Activated CD8-positive, alpha-beta T cell treated with anti-CD3 and anti-CD28 coated beads for 36 hours (primary cell): ENCODE data around the gene HVCN1. TPM values are rescaled to one million over a fixed set of nuclear protein-coding genes. Genes with fewer than 3 reads are reported as not detected.
"Not testable (repeated sequence)": the region's sequence is repeated elsewhere in the genome, so short reads cannot be mapped to it uniquely, and the experiment has no call there.

ENCODE experiments used
- ATAC-seq: fragments of 200-7000 bp; cut with Tn5 transposase; one replicate; pipeline ENCODE4 v1.10.0; 2021; ENCODE audit warnings: mild to moderate bottlenecking, moderate library complexity
- CTCF ChIA-PET: fragments of 350-600 bp; sonication (Branson Sonifier 250); formaldehyde crosslinking; loops from one replicate; lab custom pipeline; 2021; ENCODE audit warnings: antibody characterized with exemption; lab: Charles Lee
- POLR2A ChIA-PET: fragments of 350-600 bp; sonication (Branson Sonifier 250); formaldehyde crosslinking; loops from one replicate; lab custom pipeline; 2021; ENCODE audit warnings: antibody characterized with exemption; lab: Charles Lee
- DNase-seq: peaks from one replicate; pipeline ENCODE4 v3.0.0-alpha.2; 2020
- H3K27ac Mint-ChIP-seq: one replicate; pipeline ENCODE4 v1.8.0; 2021; ENCODE audit warnings: mild to moderate bottlenecking, mixed read lengths
- H3K27me3 Mint-ChIP-seq: one replicate; pipeline ENCODE4 v1.8.0; 2021; ENCODE audit warnings: mixed read lengths
- H3K36me3 Mint-ChIP-seq: one replicate; pipeline ENCODE4 v1.8.0; 2021; ENCODE audit warnings: low read depth, mixed read lengths
- H3K4me1 Mint-ChIP-seq: one replicate; pipeline ENCODE4 v1.8.0; 2021; ENCODE audit warnings: low read depth, mixed read lengths
- H3K4me3 Mint-ChIP-seq: one replicate; pipeline ENCODE4 v1.8.0; 2021; ENCODE audit warnings: mild to moderate bottlenecking, moderate library complexity, mixed read lengths
- H3K9me3 Mint-ChIP-seq: one replicate; pipeline ENCODE4 v1.8.0; 2021; ENCODE audit warnings: mixed read lengths
- intact Hi-C: fragments of 100-400 bp; cut with micrococcal nuclease; formaldehyde crosslinking; loops from one replicate; pipeline ENCODE4 v1.10.0; 2022
- total RNA-seq, 2 experiments: library from RNA; stranded (reverse); gene quantifications; one replicate each; pipeline ENCODE4 v1.2.3, GENCODE V29; 2021
- TF ChIP-seq, protein P1 (sequence below): fragments of 200-600 bp; IDR thresholded peaks from one replicate; pipeline ENCODE4 v1.8.0; 2022; ENCODE audit warnings: antibody characterized with exemption, mild to moderate bottlenecking

Gene HVCN1
- total RNA-seq, 2 experiments from 2014 or later, result 23.0 to 24.2 TPM

DNA sequence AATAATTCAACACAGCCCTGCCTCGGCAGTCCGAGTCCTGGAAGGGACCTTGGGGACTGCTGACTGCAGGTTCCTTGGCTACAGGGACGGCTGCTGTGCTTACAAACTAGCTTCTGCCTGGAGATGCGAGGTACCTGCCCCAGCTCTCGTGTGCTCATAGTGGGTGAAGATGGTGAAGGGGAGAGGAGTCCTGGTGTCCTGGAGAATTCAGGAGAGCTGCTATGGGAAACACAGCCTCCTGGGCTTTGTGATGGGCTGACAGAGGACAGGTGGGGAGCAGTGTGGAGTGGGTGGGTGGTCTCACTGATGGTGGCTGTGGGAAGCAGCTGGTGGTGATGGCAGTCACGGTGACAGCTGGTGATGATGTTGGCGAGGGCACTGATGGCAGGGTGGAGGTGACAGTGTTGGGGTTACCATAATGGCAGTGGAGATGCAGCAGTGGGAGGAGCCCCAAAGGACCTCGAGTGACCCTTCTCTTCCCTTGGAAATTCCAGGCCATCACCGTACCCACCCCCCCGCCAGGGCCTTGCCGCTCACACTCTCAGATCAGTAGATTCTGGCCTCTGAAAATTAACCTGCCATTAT lies 32.8 kb downstream of the HVCN1 start:
- no peak for ATAC-seq
- Mint-ChIP-seq H3K27ac (no peak overlapping the region), H3K9me3 (no peaks in the 10 kb centered on the region), H3K4me3 (no peak overlapping the region), H3K4me1 (peaks cover 31% of the 10 kb centered on the region), H3K27me3 (no peaks in the 10 kb centered on the region), H3K36me3 (peaks cover 50% of the 10 kb centered on the region)
- DNase-seq, result no peak
- intact Hi-C loops, result no loop called here
- TF ChIP-seq, protein P1, sequence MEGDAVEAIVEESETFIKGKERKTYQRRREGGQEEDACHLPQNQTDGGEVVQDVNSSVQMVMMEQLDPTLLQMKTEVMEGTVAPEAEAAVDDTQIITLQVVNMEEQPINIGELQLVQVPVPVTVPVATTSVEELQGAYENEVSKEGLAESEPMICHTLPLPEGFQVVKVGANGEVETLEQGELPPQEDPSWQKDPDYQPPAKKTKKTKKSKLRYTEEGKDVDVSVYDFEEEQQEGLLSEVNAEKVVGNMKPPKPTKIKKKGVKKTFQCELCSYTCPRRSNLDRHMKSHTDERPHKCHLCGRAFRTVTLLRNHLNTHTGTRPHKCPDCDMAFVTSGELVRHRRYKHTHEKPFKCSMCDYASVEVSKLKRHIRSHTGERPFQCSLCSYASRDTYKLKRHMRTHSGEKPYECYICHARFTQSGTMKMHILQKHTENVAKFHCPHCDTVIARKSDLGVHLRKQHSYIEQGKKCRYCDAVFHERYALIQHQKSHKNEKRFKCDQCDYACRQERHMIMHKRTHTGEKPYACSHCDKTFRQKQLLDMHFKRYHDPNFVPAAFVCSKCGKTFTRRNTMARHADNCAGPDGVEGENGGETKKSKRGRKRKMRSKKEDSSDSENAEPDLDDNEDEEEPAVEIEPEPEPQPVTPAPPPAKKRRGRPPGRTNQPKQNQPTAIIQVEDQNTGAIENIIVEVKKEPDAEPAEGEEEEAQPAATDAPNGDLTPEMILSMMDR, result no peak
- ChIA-PET POLR2A (interaction anchor here (0.7 kb wide), 1 partner anchor 26 kb away, joined by 3 read pairs; no protein-coding TSS in a partner anchor), CTCF (no interaction called here)

- H3K27ac Mint-ChIP-seq, DNase-seq, H3K27me3 Mint-ChIP-seq, CTCF ChIA-PET, H3K9me3 Mint-ChIP-seq, intact Hi-C loops, ATAC-seq, POLR2A ChIA-PET, H3K4me3 Mint-ChIP-seq: not testable (repeated sequence)
- H3K36me3 Mint-ChIP-seq, result peaks cover 50% of the 10 kb centered on the region
- peaks cover 19% of the 10 kb centered on the region for H3K4me1 Mint-ChIP-seq
Measured at GRCh38 chr12:110654238-110654637, 34.7 kb downstream of the HVCN1 start.

DNA sequence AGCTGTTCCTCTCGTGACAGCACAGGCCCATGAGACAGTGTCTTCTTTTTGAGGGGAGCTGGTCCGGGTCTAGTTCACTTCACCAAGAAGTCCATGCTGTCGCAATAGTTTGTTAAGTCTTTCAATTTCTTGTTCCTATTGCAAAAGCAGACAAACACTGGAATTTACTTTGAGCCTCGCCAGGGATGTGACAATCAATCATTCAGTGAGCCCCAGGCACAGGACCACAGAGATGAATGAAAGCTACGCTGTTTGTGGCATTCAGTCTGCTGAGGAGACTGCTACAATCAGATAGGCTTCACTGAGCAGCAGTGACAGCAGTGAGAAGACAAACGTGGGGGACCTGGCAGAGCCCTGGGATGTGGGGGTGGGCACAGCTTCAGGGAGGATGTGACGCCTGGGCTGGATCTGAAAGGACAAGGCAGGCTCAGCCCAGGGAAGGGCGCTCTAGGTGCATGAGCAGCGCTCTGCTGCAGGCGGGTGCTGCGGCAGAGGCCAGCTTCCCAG lies 39.5 kb downstream of the HVCN1 start:
- Mint-ChIP-seq H3K4me1 (peaks cover 23% of the 10 kb centered on the region), H3K4me3 (no peak overlapping the region), H3K27me3 (no peaks in the 10 kb centered on the region), H3K27ac (no peak overlapping the region), H3K9me3 (no peaks in the 10 kb centered on the region), H3K36me3 (peaks cover 53% of the 10 kb centered on the region)
- CTCF ChIA-PET, result interaction anchor here (0.9 to 2.3 kb wide), 6 partner anchors 9 to 49 kb away, joined by 3 to 5 read pairs (median 4); no protein-coding TSS in a partner anchor
- TF ChIP-seq, protein P1, result no peak
- POLR2A ChIA-PET, result interaction anchor here (1.4 kb wide), 1 partner anchor 9 kb away, joined by 4 read pairs; no protein-coding TSS in a partner anchor
- no peak for ATAC-seq
- intact Hi-C loops, result loop anchor here (5.0 kb wide), 1 partner anchor 48 kb away; no protein-coding TSS in a partner anchor
- no peak for DNase-seq

GRCh38 chr12:110647631-110648040 lies 41.3 kb downstream of the HVCN1 start:
- Mint-ChIP-seq H3K27me3 (no peaks in the 10 kb centered on the region), H3K27ac (peak overlapping the region; percentile 80), H3K4me1 (peaks cover 34% of the 10 kb centered on the region), H3K4me3 (no peak overlapping the region), H3K36me3 (peaks cover 47% of the 10 kb centered on the region), H3K9me3 (no peaks in the 10 kb centered on the region)
- DNase-seq (peak; percentile 61), ATAC-seq (peak; percentile 96)
- intact Hi-C loops, result loop anchor here (5.0 kb wide), 1 partner anchor 50 kb away; no protein-coding TSS in a partner anchor
- TF ChIP-seq, protein P1, result no peak
- ChIA-PET POLR2A (interaction anchor here (1.4 kb wide), 1 partner anchor 10 kb away, joined by 4 read pairs; no protein-coding TSS in a partner anchor), CTCF (no interaction called here)

GRCh38 chr12:110641521-110641920 lies 47.4 kb downstream of the HVCN1 start:
- ChIA-PET POLR2A (no interaction called here), CTCF (interaction anchor here (1.5 kb wide), 1 partner anchor 22 kb away, joined by 3 read pairs; no protein-coding TSS in a partner anchor)
- H3K27me3 Mint-ChIP-seq, result no peaks in the 10 kb centered on the region
- H3K4me1 Mint-ChIP-seq, result peaks cover 41% of the 10 kb centered on the region
- DNase-seq (no peak), ATAC-seq (no peak)
- TF ChIP-seq, protein P1, result no peak
- no peak overlapping the region for H3K27ac Mint-ChIP-seq
- no peak overlapping the region for H3K4me3 Mint-ChIP-seq
- intact Hi-C loops, result no loop called here
- H3K9me3 Mint-ChIP-seq, result no peaks in the 10 kb centered on the region
- H3K36me3 Mint-ChIP-seq, result peaks cover 5% of the 10 kb centered on the region
